GM12878 (cell line): ENCODE measurements around the gene TMEM131L. TPM values are rescaled to one million over a fixed set of nuclear protein-coding genes. Genes with fewer than 3 reads are reported as not detected.

Source experiments
- ATAC-seq: fragments of 200-7000 bp; cut with Tn5 transposase; 3 replicates; pipeline ENCODE4 v1.9.1; 2020; ENCODE audit warnings: mild to moderate bottlenecking, moderate library complexity
- BruUV-seq: library from RNA; stranded (reverse); fragments of 400-500 nt; replicated peaks from 2 replicates; lab custom pipeline; 2021; lab: Mats Ljungman, UMichigan
- CTCF ChIA-PET: fragments of 300-600 bp; sonication (Branson Sonifier 250); formaldehyde crosslinking; extraction: SDS; loops from one replicate; lab custom pipeline; 2021; ENCODE audit warnings: inconsistent platforms; lab: Yijun Ruan, JAX
- POLR2A ChIA-PET: fragments of 350-600 bp; formaldehyde crosslinking; extraction: SDS; loops from one replicate; lab custom pipeline; 2021; ENCODE audit warnings: inconsistent platforms; lab: Charles Lee
- RAD21 ChIA-PET: fragments of 300-600 bp; sonication (Branson Sonifier 250); formaldehyde crosslinking; loops from one replicate; lab custom pipeline; 2023; ENCODE audit warnings: antibody characterized with exemption; ENCODE audit not compliant: unreplicated experiment; lab: Charles Lee
- SMC1A ChIA-PET: fragments of 300-600 bp; sonication (Branson Sonifier 250); formaldehyde crosslinking; loops from one replicate; lab custom pipeline; 2023; ENCODE audit not compliant: unreplicated experiment, uncharacterized antibody; lab: Charles Lee
- DNase-seq: peaks from one replicate; pipeline ENCODE4 v3.0.0-alpha.2; 2011; ENCODE audit warnings: low read depth, low spot score
- FAIRE-seq: peaks from 3 replicates; lab custom pipeline; 2011; peaks lifted over from hg19 to GRCh38; lab: Jason Lieb, UNC
- H2AFZ ChIP-seq: 2 replicates; pipeline ENCODE4 v1.6.0; 2011; ENCODE audit warnings: low read depth, low read length, control low read depth; ENCODE audit not compliant: control insufficient read depth
- H3K27ac ChIP-seq: 2 replicates; pipeline ENCODE4 v1.5.1; 2011; ENCODE audit warnings: control low read depth; ENCODE audit not compliant: control insufficient read depth, insufficient read depth
- H3K27me3 ChIP-seq, 2 experiments: replicated peaks in 1 of 2; 2 replicates each; pipeline versions ENCODE4 v1.6.0 to v1.6.1; 2011; ENCODE audit warnings: low read length in 1 of 2; ENCODE audit not compliant: control insufficient read depth in 2 of 2, insufficient read depth in 2 of 2
- H3K36me3 ChIP-seq, 2 experiments: 2 replicates each; pipeline ENCODE4 v1.5.1; 2011; ENCODE audit warnings: low read length in 1 of 2; ENCODE audit not compliant: control insufficient read depth in 2 of 2, insufficient read depth in 2 of 2
- H3K4me1 ChIP-seq: 2 replicates; pipeline ENCODE4 v1.6.1; 2011; ENCODE audit warnings: mild to moderate bottlenecking, low read length, moderate library complexity, mixed read lengths; ENCODE audit not compliant: control insufficient read depth, insufficient read depth
- H3K4me2 ChIP-seq: 2 replicates; pipeline ENCODE4 v1.6.0; 2011; ENCODE audit warnings: control low read depth; ENCODE audit not compliant: control insufficient read depth, insufficient read depth
- H3K4me3 ChIP-seq: fragments of 200-600 bp; sonication (generic); 2 replicates; pipeline ENCODE4 v1.5.1; 2016
- H3K79me2 ChIP-seq: 2 replicates; pipeline ENCODE4 v1.6.0; 2011; ENCODE audit warnings: low read length; ENCODE audit not compliant: control insufficient read depth, insufficient read depth
- H3K9ac ChIP-seq: 2 replicates; pipeline ENCODE4 v1.8.0; 2011; ENCODE audit warnings: low read length, control low read depth, mixed read lengths; ENCODE audit not compliant: control insufficient read depth, insufficient read depth
- H3K9me3 ChIP-seq: replicated peaks from 3 replicates; pipeline ENCODE4 v1.5.1; 2011; ENCODE audit warnings: mild to moderate bottlenecking, low read length; ENCODE audit not compliant: control insufficient read depth, insufficient read depth
- H4K20me1 ChIP-seq: 2 replicates; pipeline ENCODE4 v1.6.0; 2011; ENCODE audit not compliant: control insufficient read depth, insufficient read depth
- CREB1 ChIP-seq: IDR thresholded peaks from 2 replicates; pipeline ENCODE4 v1.6.1; 2012; ENCODE audit warnings: low read depth, mild to moderate bottlenecking, inconsistent platforms
- EED ChIP-seq: sonication (generic); IDR thresholded peaks from 2 replicates; pipeline ENCODE4 v1.6.1; 2016; ENCODE audit warnings: antibody characterized with exemption, low read depth
- EZH2 ChIP-seq: IDR thresholded peaks from 2 replicates; pipeline ENCODE4 v1.6.1; 2012; ENCODE audit warnings: low read depth, mild to moderate bottlenecking, control low read depth, inconsistent platforms, low read length, borderline replicate concordance; ENCODE audit not compliant: control insufficient read depth
- JUND ChIP-seq: IDR thresholded peaks from 2 replicates; pipeline ENCODE4 v1.6.1; 2012; ENCODE audit warnings: low read depth, mild to moderate bottlenecking, low read length, improper control_type of control experiment, moderate library complexity
- MEF2B ChIP-seq: fragments of 450-650 bp; IDR thresholded peaks from 2 replicates; pipeline ENCODE4 v1.6.1; 2018; ENCODE audit warnings: mild to moderate bottlenecking, moderate library complexity; ENCODE audit not compliant: partially characterized antibody, poor library complexity, severe bottlenecking
- NFIC ChIP-seq: IDR thresholded peaks from 2 replicates; pipeline ENCODE4 v1.6.1; 2012; ENCODE audit warnings: low read depth, mild to moderate bottlenecking, inconsistent platforms, low read length, moderate library complexity
- NFXL1 ChIP-seq: fragments of 450-650 bp; IDR thresholded peaks from 2 replicates; pipeline ENCODE4 v1.6.1; 2017; ENCODE audit warnings: antibody characterized with exemption, mild to moderate bottlenecking, borderline replicate concordance
- NFYB ChIP-seq: IDR thresholded peaks from 2 replicates; pipeline ENCODE4 v1.6.1; 2011; ENCODE audit warnings: low read depth, mild to moderate bottlenecking, low read length, improper control_type of control experiment, moderate library complexity; ENCODE audit not compliant: insufficient read depth
- PAX5 ChIP-seq: IDR thresholded peaks from 2 replicates; pipeline ENCODE4 v1.6.1; 2011; ENCODE audit warnings: low read depth, low read length, borderline replicate concordance
- PAX8 ChIP-seq: fragments of 450-650 bp; IDR thresholded peaks from 2 replicates; pipeline ENCODE4 v1.6.1; 2017; ENCODE audit warnings: mild to moderate bottlenecking, moderate library complexity
- PML ChIP-seq: IDR thresholded peaks from 2 replicates; pipeline ENCODE4 v1.6.1; 2012; ENCODE audit warnings: low read length, inconsistent platforms
- POLR2AphosphoS2 ChIP-seq: IDR thresholded peaks from 2 replicates; pipeline ENCODE4 v1.6.1; 2011; ENCODE audit warnings: low read depth, mild to moderate bottlenecking, low read length, improper control_type of control experiment, moderate library complexity
- SMAD1 ChIP-seq: fragments of 450-650 bp; IDR thresholded peaks from 2 replicates; pipeline ENCODE4 v1.6.1; 2018; ENCODE audit warnings: mild to moderate bottlenecking, low read depth; ENCODE audit not compliant: partially characterized antibody
- SPI1 ChIP-seq: IDR thresholded peaks from 2 replicates; pipeline ENCODE4 v1.6.1; 2011; ENCODE audit warnings: low read depth, mild to moderate bottlenecking, low read length, moderate library complexity, borderline replicate concordance; ENCODE audit not compliant: insufficient read depth
- WGBS: methylation state at CpG from one replicate; pipeline ENCODE4 v1.1.6; 2016; ENCODE audit warnings: low lambda C conversion rate; ENCODE audit not compliant: insufficient replicate concordance, insufficient coverage; ENCODE audit errors: missing lambda C conversion rate; 5-methylcytosine and 5-hydroxymethylcytosine counted together
- in situ Hi-C: fragments of 300-500 bp; cut with MboI; formaldehyde crosslinking; loops from 9 replicates; pipeline ENCODE4 v1.14.3; 2018; ENCODE audit warnings: mixed read lengths
- intact Hi-C: fragments of 100-400 bp; cut with micrococcal nuclease; formaldehyde crosslinking; loops from one replicate; pipeline ENCODE4 v1.14.2; 2022; ENCODE audit not compliant: unreplicated experiment
- polyA plus RNA-seq, 11 experiments: library from polyadenylated mRNA; depleted of rRNA in 4 of 11; unstranded in 6 of 11; stranded (reverse) in 5 of 11; fragments of >200 nt; fragmentation: Nextera tagmentation in 4 of 11; fragmentation: Illumina TruSeq in 1 of 11; extraction: Ambion mirVana in 4 of 11; extraction: Trizol in 1 of 11; gene quantifications; 1 replicate in 1 of 11; 2 replicates in 10 of 11; pipeline versions ENCODE4 v1.2.1 to v1.2.3, GENCODE V29; 2011 to 2016; ENCODE audit warnings: inconsistent platforms in 2 of 11, missing spikeins in 2 of 11, low read depth in 1 of 11
- total RNA-seq, 4 experiments: library from RNA; depleted of rRNA in 3 of 4; stranded (reverse); fragments of >200 nt in 3 of 4; fragmentation: Illumina TruSeq in 1 of 4; extraction: Trizol in 1 of 4; gene quantifications; 2 replicates each; pipeline versions ENCODE4 v1.2.1 to v1.2.3, GENCODE V29; 2013 to 2021
- TF ChIP-seq, protein P1 (sequence below): IDR thresholded peaks from 2 replicates; pipeline ENCODE4 v1.6.1; 2012; ENCODE audit warnings: low read depth, low read length, improper control_type of control experiment
- TF ChIP-seq, protein P2 (sequence below): fragments of 450-650 bp; formaldehyde crosslinking; IDR thresholded peaks from 2 replicates; pipeline ENCODE4 v1.4.0; 2020; ENCODE audit warnings: mild to moderate bottlenecking, moderate library complexity
- TF ChIP-seq, protein P3 (sequence below): fragments of 450-650 bp; IDR thresholded peaks from 2 replicates; pipeline ENCODE4 v1.6.1; 2016; ENCODE audit warnings: mild to moderate bottlenecking

The TMEM131L gene
- total and polyA plus RNA-seq, 10 of the 15 experiments (the other 5 are each of a cell fraction or from before 2014, with no cell fraction given), result 8.5 to 101 (median 74.4) TPM

DNA sequence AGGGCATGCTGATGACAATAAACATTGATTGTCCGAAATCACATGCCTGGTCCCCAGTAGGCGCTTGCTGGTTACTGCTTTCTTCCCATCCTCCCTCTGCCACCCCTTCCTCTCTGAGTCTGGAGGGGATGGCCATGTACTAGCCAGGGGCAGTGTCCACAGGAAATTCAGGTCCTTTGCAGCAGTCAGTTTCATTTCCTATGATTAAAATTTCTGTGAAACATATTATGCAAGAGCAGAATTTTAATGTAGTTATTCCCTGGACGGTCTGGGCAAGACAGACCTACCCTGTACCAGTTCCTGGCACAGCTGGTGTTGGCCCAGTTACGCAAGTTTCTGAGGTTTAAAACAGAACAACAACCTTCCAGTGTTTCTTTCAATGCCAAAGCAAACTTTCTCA lies 189.8 kb downstream of the TMEM131L start:
- no peak for ATAC-seq
- H3K79me2 ChIP-seq, result no peaks in the 10 kb centered on the region
- ChIA-PET POLR2A (no interaction called here), CTCF (interaction anchor here (1.2 kb wide), 1 partner anchor 11 kb away, joined by 3 read pairs; no protein-coding TSS in a partner anchor), RAD21 (no interaction called here), SMC1A (no interaction called here)
- no TSS peak for BruUV-seq
- intact Hi-C loops (no loop called here), in situ Hi-C loops (no loop called here)
- no peak overlapping the region for H3K27ac ChIP-seq
- no peaks in the 10 kb centered on the region for H4K20me1 ChIP-seq
- no peaks in the 10 kb centered on the region for H3K9me3 ChIP-seq
- H3K36me3 ChIP-seq, result no peaks in the 10 kb centered on the region
- H3K27me3 ChIP-seq, result no peaks in the 10 kb centered on the region; a peak in 1 of 4 replicates
- H3K4me1 ChIP-seq, result no peaks in the 10 kb centered on the region
- no peak overlapping the region for H3K4me3 ChIP-seq
- H2AFZ ChIP-seq, result no peak overlapping the region
- no peak for FAIRE-seq
- H3K4me2 ChIP-seq, result no peak overlapping the region
- DNase-seq, result no peak
- H3K9ac ChIP-seq, result no peak overlapping the region
- 54% methylated on average over 4 of the region's 4 CpGs for WGBS
- TF ChIP-seq NFXL1, result no peak
- TF ChIP-seq SPI1, result no peak
- no peak for TF ChIP-seq EZH2
- no peak for TF ChIP-seq JUND
- TF ChIP-seq EED, result no peak
- no peak for TF ChIP-seq PAX8
- TF ChIP-seq PML, result no peak
- TF ChIP-seq NFYB, result no peak
- no peak for TF ChIP-seq SMAD1
- no peak for TF ChIP-seq PAX5
- TF ChIP-seq POLR2AphosphoS2, result no peak
- TF ChIP-seq CREB1, result no peak
- TF ChIP-seq, protein P1, sequence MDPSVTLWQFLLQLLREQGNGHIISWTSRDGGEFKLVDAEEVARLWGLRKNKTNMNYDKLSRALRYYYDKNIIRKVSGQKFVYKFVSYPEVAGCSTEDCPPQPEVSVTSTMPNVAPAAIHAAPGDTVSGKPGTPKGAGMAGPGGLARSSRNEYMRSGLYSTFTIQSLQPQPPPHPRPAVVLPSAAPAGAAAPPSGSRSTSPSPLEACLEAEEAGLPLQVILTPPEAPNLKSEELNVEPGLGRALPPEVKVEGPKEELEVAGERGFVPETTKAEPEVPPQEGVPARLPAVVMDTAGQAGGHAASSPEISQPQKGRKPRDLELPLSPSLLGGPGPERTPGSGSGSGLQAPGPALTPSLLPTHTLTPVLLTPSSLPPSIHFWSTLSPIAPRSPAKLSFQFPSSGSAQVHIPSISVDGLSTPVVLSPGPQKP, result no peak
- TF ChIP-seq, protein P2, sequence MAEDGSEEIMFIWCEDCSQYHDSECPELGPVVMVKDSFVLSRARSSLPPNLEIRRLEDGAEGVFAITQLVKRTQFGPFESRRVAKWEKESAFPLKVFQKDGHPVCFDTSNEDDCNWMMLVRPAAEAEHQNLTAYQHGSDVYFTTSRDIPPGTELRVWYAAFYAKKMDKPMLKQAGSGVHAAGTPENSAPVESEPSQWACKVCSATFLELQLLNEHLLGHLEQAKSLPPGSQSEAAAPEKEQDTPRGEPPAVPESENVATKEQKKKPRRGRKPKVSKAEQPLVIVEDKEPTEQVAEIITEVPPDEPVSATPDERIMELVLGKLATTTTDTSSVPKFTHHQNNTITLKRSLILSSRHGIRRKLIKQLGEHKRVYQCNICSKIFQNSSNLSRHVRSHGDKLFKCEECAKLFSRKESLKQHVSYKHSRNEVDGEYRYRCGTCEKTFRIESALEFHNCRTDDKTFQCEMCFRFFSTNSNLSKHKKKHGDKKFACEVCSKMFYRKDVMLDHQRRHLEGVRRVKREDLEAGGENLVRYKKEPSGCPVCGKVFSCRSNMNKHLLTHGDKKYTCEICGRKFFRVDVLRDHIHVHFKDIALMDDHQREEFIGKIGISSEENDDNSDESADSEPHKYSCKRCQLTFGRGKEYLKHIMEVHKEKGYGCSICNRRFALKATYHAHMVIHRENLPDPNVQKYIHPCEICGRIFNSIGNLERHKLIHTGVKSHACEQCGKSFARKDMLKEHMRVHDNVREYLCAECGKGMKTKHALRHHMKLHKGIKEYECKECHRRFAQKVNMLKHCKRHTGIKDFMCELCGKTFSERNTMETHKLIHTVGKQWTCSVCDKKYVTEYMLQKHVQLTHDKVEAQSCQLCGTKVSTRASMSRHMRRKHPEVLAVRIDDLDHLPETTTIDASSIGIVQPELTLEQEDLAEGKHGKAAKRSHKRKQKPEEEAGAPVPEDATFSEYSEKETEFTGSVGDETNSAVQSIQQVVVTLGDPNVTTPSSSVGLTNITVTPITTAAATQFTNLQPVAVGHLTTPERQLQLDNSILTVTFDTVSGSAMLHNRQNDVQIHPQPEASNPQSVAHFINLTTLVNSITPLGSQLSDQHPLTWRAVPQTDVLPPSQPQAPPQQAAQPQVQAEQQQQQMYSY, result no peak
- TF ChIP-seq MEF2B, result no peak
- TF ChIP-seq NFIC, result no peak
- TF ChIP-seq, protein P3, sequence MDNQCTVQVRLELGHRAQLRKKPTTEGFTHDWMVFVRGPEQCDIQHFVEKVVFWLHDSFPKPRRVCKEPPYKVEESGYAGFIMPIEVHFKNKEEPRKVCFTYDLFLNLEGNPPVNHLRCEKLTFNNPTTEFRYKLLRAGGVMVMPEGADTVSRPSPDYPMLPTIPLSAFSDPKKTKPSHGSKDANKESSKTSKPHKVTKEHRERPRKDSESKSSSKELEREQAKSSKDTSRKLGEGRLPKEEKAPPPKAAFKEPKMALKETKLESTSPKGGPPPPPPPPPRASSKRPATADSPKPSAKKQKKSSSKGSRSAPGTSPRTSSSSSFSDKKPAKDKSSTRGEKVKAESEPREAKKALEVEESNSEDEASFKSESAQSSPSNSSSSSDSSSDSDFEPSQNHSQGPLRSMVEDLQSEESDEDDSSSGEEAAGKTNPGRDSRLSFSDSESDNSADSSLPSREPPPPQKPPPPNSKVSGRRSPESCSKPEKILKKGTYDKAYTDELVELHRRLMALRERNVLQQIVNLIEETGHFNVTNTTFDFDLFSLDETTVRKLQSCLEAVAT, result no peak
